DOHH2 (cell line): ENCODE data around the gene CFAP298.

Experiments used
- H3F3A ChIP-seq: fragments of 200-600 bp; sonication (generic), shearing (Covaris generic); 2 replicates; pipeline ENCODE4 v1.6.0; 2016; ENCODE audit warnings: antibody characterized with exemption, mild to moderate bottlenecking; ENCODE audit not compliant: control insufficient read depth, insufficient read depth
- H3K27ac ChIP-seq: fragments of 200-600 bp; sonication (generic); 2 replicates; pipeline ENCODE4 v1.5.1; 2014; ENCODE audit warnings: low read depth, mild to moderate bottlenecking, low read length, moderate library complexity
- H3K27me3 ChIP-seq: fragments of 200-600 bp; sonication (generic); 2 replicates; pipeline ENCODE4 v1.6.1; 2014; ENCODE audit warnings: mild to moderate bottlenecking, low read length, mixed read lengths; ENCODE audit not compliant: control insufficient read depth
- H3K36me3 ChIP-seq: fragments of 200-600 bp; sonication (generic); 2 replicates; pipeline ENCODE4 v1.6.1; 2014; ENCODE audit warnings: mild to moderate bottlenecking, low read length, moderate library complexity, mixed read lengths; ENCODE audit not compliant: control insufficient read depth
- H3K4me1 ChIP-seq: fragments of 200-600 bp; sonication (generic); 2 replicates; pipeline ENCODE4 v1.6.1; 2014; ENCODE audit warnings: mild to moderate bottlenecking, low read length, mixed read lengths; ENCODE audit not compliant: control insufficient read depth
- H3K4me2 ChIP-seq: fragments of 200-600 bp; sonication (generic); 2 replicates; pipeline ENCODE4 v1.6.0; 2014; ENCODE audit warnings: mild to moderate bottlenecking, low read length, moderate library complexity
- H3K4me3 ChIP-seq: fragments of 200-600 bp; sonication (generic); 2 replicates; pipeline ENCODE4 v1.5.1; 2014; ENCODE audit warnings: mild to moderate bottlenecking, low read length, mixed read lengths
- H3K79me2 ChIP-seq: fragments of 200-600 bp; sonication (generic); 2 replicates; pipeline ENCODE4 v1.6.1; 2014; ENCODE audit warnings: mild to moderate bottlenecking, low read length, mixed read lengths; ENCODE audit not compliant: control insufficient read depth
- H3K9me2 ChIP-seq: fragments of 200-600 bp; sonication (generic); replicated peaks from 2 replicates; pipeline ENCODE4 v1.6.1; 2014; ENCODE audit warnings: mild to moderate bottlenecking, low read length, mixed read lengths; ENCODE audit not compliant: control insufficient read depth
- H3K9me3 ChIP-seq: fragments of 200-600 bp; sonication (generic); 2 replicates; pipeline ENCODE4 v1.6.1; 2014; ENCODE audit warnings: antibody characterized with exemption, low read length, mixed read lengths; ENCODE audit not compliant: control insufficient read depth, insufficient read depth
- H4K20me1 ChIP-seq: fragments of 200-600 bp; sonication (generic); 2 replicates; pipeline ENCODE4 v1.6.0; 2014; ENCODE audit warnings: low read depth, mild to moderate bottlenecking, antibody characterized with exemption, low read length, moderate library complexity; ENCODE audit not compliant: control insufficient read depth, insufficient read depth
- EZH2phosphoT487 ChIP-seq: fragments of 200-600 bp; sonication (generic); IDR thresholded peaks from 2 replicates; pipeline ENCODE4 v1.6.1; 2017; ENCODE audit warnings: borderline replicate concordance, mild to moderate bottlenecking, antibody characterized with exemption, low read length, moderate library complexity, mixed read lengths
- TF ChIP-seq, protein P1 (sequence below): fragments of 200-600 bp; sonication (generic); IDR thresholded peaks from one replicate; pipeline ENCODE4 v1.5.1; 2014; ENCODE audit warnings: antibody characterized with exemption, mild to moderate bottlenecking, low read depth, low read length; ENCODE audit not compliant: poor library complexity, severe bottlenecking

Gene CFAP298

GRCh38 chr21:32574946-32575925, 36.9 kb downstream of the CFAP298 start:
- no peaks in the 10 kb centered on the region for H3K9me2 ChIP-seq
- H3K9me3 ChIP-seq, result no peaks in the 10 kb centered on the region
- no peak overlapping the region for H3K27ac ChIP-seq
- TF ChIP-seq, protein P1, sequence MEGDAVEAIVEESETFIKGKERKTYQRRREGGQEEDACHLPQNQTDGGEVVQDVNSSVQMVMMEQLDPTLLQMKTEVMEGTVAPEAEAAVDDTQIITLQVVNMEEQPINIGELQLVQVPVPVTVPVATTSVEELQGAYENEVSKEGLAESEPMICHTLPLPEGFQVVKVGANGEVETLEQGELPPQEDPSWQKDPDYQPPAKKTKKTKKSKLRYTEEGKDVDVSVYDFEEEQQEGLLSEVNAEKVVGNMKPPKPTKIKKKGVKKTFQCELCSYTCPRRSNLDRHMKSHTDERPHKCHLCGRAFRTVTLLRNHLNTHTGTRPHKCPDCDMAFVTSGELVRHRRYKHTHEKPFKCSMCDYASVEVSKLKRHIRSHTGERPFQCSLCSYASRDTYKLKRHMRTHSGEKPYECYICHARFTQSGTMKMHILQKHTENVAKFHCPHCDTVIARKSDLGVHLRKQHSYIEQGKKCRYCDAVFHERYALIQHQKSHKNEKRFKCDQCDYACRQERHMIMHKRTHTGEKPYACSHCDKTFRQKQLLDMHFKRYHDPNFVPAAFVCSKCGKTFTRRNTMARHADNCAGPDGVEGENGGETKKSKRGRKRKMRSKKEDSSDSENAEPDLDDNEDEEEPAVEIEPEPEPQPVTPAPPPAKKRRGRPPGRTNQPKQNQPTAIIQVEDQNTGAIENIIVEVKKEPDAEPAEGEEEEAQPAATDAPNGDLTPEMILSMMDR, result no peak
- TF ChIP-seq EZH2phosphoT487, result no peak
- H3K27me3 ChIP-seq, result no peaks in the 10 kb centered on the region
- no peaks in the 10 kb centered on the region for H3K36me3 ChIP-seq
- H3K4me3 ChIP-seq, result no peak overlapping the region
- no peaks in the 10 kb centered on the region for H3F3A ChIP-seq
- H4K20me1 ChIP-seq, result no peaks in the 10 kb centered on the region
- no peaks in the 10 kb centered on the region for H3K79me2 ChIP-seq
- H3K4me1 ChIP-seq, result peaks cover under 1% of the 10 kb centered on the region
- H3K4me2 ChIP-seq, result no peak overlapping the region

DNA sequence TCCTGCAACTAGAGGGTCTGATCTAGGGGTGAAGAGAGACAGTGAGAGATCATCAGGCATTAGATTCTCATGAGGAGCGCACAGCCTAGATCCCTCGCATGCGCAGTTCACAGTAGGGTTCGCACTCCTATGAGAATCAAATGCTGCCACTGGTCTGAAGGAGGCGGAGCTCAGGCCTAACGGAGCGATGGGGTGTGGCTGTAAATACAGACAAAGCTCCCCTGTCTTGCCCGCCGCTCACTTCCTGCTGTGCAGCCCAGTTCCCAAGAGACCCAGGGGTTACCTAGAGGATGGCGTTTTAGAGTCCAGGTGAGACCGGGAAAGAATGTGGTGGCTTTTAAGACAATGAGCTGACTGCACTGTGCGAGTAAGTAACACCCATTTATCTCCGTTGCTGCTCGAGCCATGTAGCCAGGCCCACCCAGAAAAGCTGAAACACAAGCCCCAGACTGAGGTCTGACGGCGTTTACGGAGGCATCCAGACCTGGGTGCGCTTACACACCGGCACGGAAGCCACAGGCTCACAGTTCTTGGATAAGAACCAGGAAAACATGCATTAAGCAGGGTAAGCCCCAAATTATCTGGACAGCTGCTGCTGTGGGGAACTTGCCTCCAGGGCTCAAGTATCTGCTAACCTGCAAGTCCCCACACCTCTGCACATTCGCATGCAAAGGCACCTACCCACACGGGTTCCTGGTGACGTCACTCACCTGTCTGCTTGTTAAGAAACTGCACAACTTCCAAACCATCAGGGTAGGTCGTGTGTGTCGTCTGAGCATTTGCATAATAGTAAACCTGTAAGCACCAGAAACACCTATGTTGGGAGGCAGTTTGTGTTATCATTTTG, 39.4 kb downstream of the CFAP298 start:
- Histone ChIP-seq H3K79me2 (no peaks in the 10 kb centered on the region), H4K20me1 (no peaks in the 10 kb centered on the region), H3K4me1 (peaks cover 13% of the 10 kb centered on the region), H3K9me2 (no peaks in the 10 kb centered on the region), H3K36me3 (no peaks in the 10 kb centered on the region), H3K27ac (no peak overlapping the region), H3K4me3 (no peak overlapping the region), H3F3A (no peaks in the 10 kb centered on the region), H3K4me2 (no peak overlapping the region), H3K27me3 (peaks cover 11% of the 10 kb centered on the region), H3K9me3 (no peaks in the 10 kb centered on the region)
- TF ChIP-seq EZH2phosphoT487, result no peak
- TF ChIP-seq, protein P1, result no peak

DNA sequence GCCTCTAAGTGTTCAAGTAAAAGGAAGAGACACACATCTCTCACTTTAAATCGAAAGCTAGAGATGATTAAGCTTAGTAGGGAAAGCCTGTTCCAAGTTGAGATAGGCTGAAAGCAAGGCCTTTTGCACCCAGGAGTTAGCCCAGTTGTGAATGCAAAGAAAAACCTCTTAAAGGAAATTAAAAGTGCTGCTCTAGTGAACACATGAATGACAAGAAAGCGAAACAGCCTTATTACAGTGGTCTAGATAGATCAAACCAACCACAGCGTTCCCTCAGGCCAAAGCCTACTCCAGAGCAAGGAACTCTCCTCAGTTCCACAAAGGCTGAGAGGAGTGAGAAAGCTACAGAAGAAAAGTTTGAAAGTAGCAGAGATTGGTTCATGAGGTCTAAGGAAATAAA, 41.7 kb downstream of the CFAP298 start:
- no peaks in the 10 kb centered on the region for H4K20me1 ChIP-seq
- no peaks in the 10 kb centered on the region for H3K36me3 ChIP-seq
- no peaks in the 10 kb centered on the region for H3K79me2 ChIP-seq
- no peak overlapping the region for H3K4me3 ChIP-seq
- H3K9me3 ChIP-seq, result no peaks in the 10 kb centered on the region
- peaks cover 11% of the 10 kb centered on the region for H3K27me3 ChIP-seq
- no peaks in the 10 kb centered on the region for H3F3A ChIP-seq
- TF ChIP-seq, protein P1, result no peak
- TF ChIP-seq EZH2phosphoT487, result no peak
- H3K4me1 ChIP-seq, result peaks cover 13% of the 10 kb centered on the region
- H3K9me2 ChIP-seq, result no peaks in the 10 kb centered on the region
- H3K27ac ChIP-seq, result no peak overlapping the region
- H3K4me2 ChIP-seq, result peak overlapping the region; percentile 100
